ENCODE measurements around the gene PLA2G6.

DNA sequence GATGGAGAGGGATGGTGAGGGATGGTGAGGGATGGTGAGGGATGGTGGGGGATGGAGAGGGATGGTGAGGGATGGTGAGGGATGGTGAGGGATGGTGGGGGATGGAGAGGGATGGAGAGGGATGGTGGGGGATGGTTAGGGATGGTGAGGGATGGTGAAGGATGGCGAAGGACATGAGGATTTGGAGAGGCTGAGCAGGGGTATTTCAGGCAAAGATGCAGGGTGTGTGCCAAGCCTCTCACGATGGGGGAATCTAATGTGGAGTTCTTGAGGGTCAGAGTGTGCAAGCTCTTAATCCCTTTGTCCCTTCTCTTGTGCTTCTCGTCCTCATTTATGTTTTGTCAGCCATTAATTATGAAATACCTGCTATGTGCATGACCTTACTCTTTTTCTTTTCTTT lies 7.5 kb upstream of the PLA2G6 start:
- no peak for TF ChIP-seq EED (CRISPR knock-in tag; IDR thresholded peaks at IDR 0.05)
- TF ChIP-seq SIX4 (CRISPR knock-in tag; IDR thresholded peaks at IDR 0.05): no peak
- TF ChIP-seq, protein P1, sequence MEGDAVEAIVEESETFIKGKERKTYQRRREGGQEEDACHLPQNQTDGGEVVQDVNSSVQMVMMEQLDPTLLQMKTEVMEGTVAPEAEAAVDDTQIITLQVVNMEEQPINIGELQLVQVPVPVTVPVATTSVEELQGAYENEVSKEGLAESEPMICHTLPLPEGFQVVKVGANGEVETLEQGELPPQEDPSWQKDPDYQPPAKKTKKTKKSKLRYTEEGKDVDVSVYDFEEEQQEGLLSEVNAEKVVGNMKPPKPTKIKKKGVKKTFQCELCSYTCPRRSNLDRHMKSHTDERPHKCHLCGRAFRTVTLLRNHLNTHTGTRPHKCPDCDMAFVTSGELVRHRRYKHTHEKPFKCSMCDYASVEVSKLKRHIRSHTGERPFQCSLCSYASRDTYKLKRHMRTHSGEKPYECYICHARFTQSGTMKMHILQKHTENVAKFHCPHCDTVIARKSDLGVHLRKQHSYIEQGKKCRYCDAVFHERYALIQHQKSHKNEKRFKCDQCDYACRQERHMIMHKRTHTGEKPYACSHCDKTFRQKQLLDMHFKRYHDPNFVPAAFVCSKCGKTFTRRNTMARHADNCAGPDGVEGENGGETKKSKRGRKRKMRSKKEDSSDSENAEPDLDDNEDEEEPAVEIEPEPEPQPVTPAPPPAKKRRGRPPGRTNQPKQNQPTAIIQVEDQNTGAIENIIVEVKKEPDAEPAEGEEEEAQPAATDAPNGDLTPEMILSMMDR (CRISPR knock-in tag; IDR thresholded peaks at IDR 0.05): no peak
